Dermis blood vessel endothelial cell (primary cell): ENCODE measurements around the gene NUDT13. TPM values are rescaled to one million over a fixed set of nuclear protein-coding genes. Genes with fewer than 3 reads are reported as not detected.

Experiments
- DNase-seq: peaks from one replicate; pipeline ENCODE4 v3.0.0; 2010
- total RNA-seq: library from RNA; depleted of rRNA; stranded (reverse); fragments of >200 nt; gene quantifications from 2 replicates; pipeline ENCODE4 v1.2.3, GENCODE V29; 2014

The NUDT13 gene
- total RNA-seq: 1.0 and 2.1 TPM in 2 replicates

- peak; percentile 86 for DNase-seq
These were observed at the start of gene NUDT13 for GRCh38 chr10:73110345-73110849. TSS of gene NUDT13 (plus strand) at chr10:73110455. CDS start at chr10:73114366, 3,911 bp downstream.

- peak; percentile 68 for DNase-seq
These were observed 49.3 kb upstream of the NUDT13 start for GRCh38 chr10:73060738-73061635.

- DNase-seq: no peak
These were observed 48.5 kb upstream of the NUDT13 start for GRCh38 chr10:73061743-73062142.

- no peak for DNase-seq
These were observed 44.8 kb upstream of the NUDT13 start for GRCh38 chr10:73065441-73065840.

- DNase-seq: peak; percentile 34
These were observed 36.6 kb upstream of the NUDT13 start for GRCh38 chr10:73073627-73074026.

- DNase-seq: no peak
These were observed 34.4 kb upstream of the NUDT13 start for GRCh38 chr10:73075829-73076228.

- peak; percentile 72 for DNase-seq
These were observed 33.7 kb upstream of the NUDT13 start for GRCh38 chr10:73076360-73077183.

GRCh38 chr10:73079779-73080541 lies 30.3 kb upstream of the NUDT13 start:
- DNase-seq: no peak

- DNase-seq: peak; percentile 30
These were observed 27.0 kb upstream of the NUDT13 start for GRCh38 chr10:73083221-73083620.

GRCh38 chr10:73084209-73084608 lies 26.0 kb upstream of the NUDT13 start:
- DNase-seq: no peak

- DNase-seq: no peak
These were observed 23.4 kb upstream of the NUDT13 start for GRCh38 chr10:73086816-73087215.

- DNase-seq: no peak
These were observed 22.0 kb upstream of the NUDT13 start for GRCh38 chr10:73088304-73088703.

- DNase-seq: no peak
These were observed 17.4 kb upstream of the NUDT13 start for GRCh38 chr10:73092830-73093229.

GRCh38 chr10:73093922-73094850 lies 16.1 kb upstream of the NUDT13 start:
- DNase-seq: peak; percentile 27

GRCh38 chr10:73094986-73095480 lies 15.2 kb upstream of the NUDT13 start:
- DNase-seq: no peak

- peak; percentile 76 for DNase-seq
These were observed 14.7 kb upstream of the NUDT13 start for GRCh38 chr10:73095481-73096021.

GRCh38 chr10:73096041-73096448 lies 14.2 kb upstream of the NUDT13 start:
- peak; percentile 73 for DNase-seq

- peak; percentile 98 for DNase-seq
These were observed 13.6 kb upstream of the NUDT13 start, which contains the start of gene P4HA1 for GRCh38 chr10:73096449-73097304. TSS of gene P4HA1 (minus strand) at chr10:73096866. CDS start at chr10:73074883, 21,983 bp downstream.

- DNase-seq: no peak
These were observed 13.0 kb upstream of the NUDT13 start for GRCh38 chr10:73097305-73097670.

GRCh38 chr10:73099141-73099540 lies 11.1 kb upstream of the NUDT13 start:
- DNase-seq: no peak
